Measurements from ENCODE around the gene FSIP1.

Gene FSIP1

GRCh38 chr15:39684233-39684632 is 98.4 kb downstream of the FSIP1 start:
- DNase-seq (ENCODE audit: low read depth): no peak

- no peak for DNase-seq (ENCODE audit: low read depth)
Measured at GRCh38 chr15:39682366-39682765, 100.3 kb downstream of the FSIP1 start.

- no peak for DNase-seq (ENCODE audit: low read depth)
Measured at GRCh38 chr15:39680868-39681267, 101.8 kb downstream of the FSIP1 start.

DNA sequence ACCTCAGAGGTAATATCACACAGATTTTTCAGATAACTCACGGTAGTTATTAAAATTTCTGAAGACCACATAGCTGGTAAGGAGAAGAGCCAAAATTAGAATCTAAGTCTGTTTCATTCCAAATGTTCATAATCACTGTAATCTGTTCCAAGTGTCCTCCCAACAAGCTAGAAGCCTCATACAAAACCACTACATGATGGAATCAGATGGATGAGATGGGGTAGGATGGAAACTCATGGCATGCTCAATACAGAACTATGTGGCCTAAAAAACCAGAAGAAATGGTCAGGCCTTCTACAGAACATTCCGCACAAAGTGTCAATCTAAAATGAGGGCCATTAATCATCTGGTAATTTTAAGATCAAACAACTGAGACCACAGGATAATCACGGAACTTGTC is 110.0 kb downstream of the FSIP1 start:
- DNase-seq (ENCODE audit: low read depth): no peak

GRCh38 chr15:39672184-39672583 is 110.5 kb downstream of the FSIP1 start:
- no peak for DNase-seq (ENCODE audit: low read depth)

DNA sequence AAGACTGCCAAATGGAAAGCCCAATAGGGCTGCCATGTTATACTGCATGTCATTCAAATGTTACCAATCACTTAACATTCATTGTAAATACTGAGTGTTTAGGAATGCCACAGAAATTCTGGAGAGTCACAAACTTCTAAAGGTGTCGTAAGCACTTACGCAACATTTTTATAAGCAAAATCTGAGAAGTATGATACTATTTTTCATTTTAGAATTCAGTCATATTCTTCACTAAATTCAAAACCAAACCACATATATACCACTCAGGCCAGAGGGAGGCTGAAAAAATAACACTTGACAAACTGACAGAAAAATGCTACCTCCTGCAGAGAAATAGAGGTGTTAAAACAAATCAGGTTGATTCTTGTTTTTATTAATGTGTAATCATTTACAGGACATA is 112.0 kb downstream of the FSIP1 start:
- no peak for DNase-seq (ENCODE audit: low read depth)

GRCh38 chr15:39669661-39670060 is 113.0 kb downstream of the FSIP1 start:
- DNase-seq (ENCODE audit: low read depth): no peak

DNA sequence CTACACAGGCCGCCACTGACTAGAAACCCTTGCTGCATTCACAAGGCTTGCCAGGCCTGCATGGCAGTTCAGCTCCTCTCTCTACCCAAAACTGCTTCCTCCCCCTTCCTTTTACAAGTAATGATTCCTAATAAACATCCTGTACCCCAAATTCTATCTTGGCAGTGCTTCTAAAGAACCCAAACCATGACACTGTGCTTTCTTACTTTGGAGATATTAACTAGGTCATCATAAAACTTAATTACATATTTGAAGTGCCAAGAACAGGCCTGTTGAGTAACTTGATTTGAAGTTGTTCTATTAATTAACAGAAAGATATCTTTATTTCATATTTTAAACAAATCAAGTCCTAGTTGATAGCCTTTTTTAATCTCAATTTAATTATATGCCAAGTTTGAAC is 113.4 kb downstream of the FSIP1 start:
- DNase-seq (ENCODE audit: low read depth): no peak

- no peak for DNase-seq (ENCODE audit: low read depth)
Measured at GRCh38 chr15:39668457-39668856, 114.2 kb downstream of the FSIP1 start.

GRCh38 chr15:39667382-39668127 is 115.1 kb downstream of the FSIP1 start:
- DNase-seq (ENCODE audit: low read depth): no peak

- DNase-seq (ENCODE audit: low read depth): no peak
Measured at GRCh38 chr15:39666677-39667076, 116.0 kb downstream of the FSIP1 start.

DNA sequence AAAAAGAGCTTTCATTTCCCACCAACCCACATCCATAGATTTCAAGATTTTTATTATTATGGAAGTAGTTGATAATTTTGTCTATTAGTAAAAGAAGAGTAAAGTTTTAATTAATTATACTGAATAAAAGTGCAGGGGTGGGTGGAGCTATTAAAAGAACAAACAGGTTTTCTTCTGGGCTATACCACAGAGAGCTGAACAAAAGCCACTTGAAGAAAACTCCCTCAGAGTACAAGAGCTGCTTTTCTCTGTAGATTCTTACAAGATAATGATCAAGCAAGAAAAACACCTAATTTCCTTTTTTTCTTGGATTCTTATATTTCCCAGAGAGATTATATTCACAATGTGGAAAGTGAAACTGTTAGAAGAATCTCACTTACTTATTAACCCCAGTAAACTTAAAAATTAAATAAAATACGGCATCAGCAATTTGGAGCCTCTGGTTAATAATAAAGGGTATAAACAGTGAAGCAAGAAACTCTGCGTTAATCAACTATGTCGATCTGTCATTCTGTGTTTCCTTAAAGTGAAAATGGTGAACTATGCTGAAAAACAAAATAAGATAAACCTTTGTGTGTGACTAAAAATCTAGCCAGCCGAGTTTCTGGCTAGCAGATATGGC is 116.9 kb downstream of the FSIP1 start:
- DNase-seq (ENCODE audit: low read depth): no peak

GRCh38 chr15:39663704-39664250 is 118.9 kb downstream of the FSIP1 start:
- no peak for DNase-seq (ENCODE audit: low read depth)

- no peak for DNase-seq (ENCODE audit: low read depth)
Measured at GRCh38 chr15:39661776-39662175, 120.9 kb downstream of the FSIP1 start.

DNA sequence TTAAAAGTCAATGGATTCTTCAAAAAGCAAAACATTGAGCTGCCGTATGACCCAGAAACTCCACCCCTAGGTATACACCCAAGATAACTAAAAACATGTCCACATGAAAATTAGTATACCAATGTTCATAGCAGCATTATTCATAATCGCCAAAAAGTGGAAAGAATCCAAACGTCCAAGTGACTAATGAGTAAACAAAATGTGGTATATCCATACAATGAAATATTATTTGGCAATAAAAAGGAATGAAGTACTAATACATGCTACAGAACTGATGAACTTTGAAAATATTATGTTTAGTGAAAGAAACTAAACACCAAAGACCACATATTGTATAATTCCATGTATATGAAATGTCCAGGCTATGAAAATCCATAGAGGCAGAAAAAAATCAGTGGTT is 123.9 kb downstream of the FSIP1 start:
- DNase-seq (ENCODE audit: low read depth): no peak

- no peak for DNase-seq (ENCODE audit: low read depth)
Measured at GRCh38 chr15:39657668-39658067, 125.0 kb downstream of the FSIP1 start.

GRCh38 chr15:39657181-39657580 is 125.5 kb downstream of the FSIP1 start:
- DNase-seq (ENCODE audit: low read depth): no peak

- no peak for DNase-seq (ENCODE audit: low read depth)
Measured at GRCh38 chr15:39654304-39654703, 128.3 kb downstream of the FSIP1 start.

DNA sequence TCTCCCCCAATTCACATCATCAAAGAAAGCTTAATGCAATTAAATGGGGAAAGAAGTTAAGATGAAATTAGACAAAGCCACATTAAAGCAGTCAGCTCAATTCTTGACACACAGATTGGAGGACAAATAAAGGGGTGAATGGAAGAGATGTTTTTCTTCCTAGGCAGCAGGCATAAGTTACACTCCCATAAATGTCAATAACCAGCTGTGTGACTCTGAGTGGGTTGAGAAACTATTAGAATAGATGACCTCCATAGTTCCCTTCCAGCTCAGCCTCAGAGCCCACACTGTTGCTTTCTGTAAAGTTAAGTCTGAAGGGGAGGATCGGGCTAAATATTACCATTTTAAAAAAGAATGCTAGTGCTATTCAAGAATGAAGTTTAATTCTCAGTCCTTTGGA is 130.8 kb downstream of the FSIP1 start:
- no peak for DNase-seq (ENCODE audit: low read depth)

DNA sequence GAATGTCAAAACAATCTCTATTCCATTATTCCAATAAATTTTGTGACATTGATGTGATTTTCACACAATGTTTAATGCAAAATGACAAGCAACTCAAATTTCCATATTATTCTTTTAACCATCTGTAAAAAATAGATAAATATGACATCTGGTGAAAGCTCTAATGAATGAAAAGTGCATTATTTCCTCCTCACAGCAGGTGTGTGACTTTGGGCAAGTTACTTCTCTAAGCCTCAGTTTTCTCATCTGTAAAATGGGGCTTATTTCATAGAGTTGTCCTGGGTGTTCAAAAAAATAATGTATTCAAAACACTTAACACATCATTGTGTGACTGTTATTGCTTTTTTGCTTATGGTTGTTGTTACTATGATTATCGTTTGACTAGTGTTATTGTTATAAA is 131.3 kb downstream of the FSIP1 start:
- no peak for DNase-seq (ENCODE audit: low read depth)

DNA sequence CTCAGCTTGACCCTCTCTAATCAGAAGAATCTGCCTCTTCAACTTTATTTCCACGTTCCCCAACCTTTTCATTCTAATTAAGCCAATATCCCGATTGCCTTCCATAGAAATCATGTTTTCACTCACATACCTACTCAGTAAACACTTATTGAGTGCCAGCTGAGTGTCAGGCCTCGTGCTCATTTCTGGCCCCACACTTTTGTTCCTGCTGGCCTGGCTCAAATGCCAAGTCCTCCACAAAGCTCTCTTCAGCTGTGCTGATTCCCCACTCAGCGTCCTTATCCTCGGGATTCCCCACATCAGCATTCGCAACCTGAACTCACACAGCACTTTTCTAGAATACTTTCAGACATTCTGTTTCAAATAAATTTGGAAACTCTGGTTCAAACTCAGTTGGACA is 132.9 kb downstream of the FSIP1 start:
- DNase-seq (ENCODE audit: low read depth): no peak

- DNase-seq (ENCODE audit: low read depth): no peak
Measured at GRCh38 chr15:39646425-39646824, 136.2 kb downstream of the FSIP1 start.

GRCh38 chr15:39645976-39646257 is 136.7 kb downstream of the FSIP1 start:
- DNase-seq (ENCODE audit: low read depth): no peak

All from activated T-helper 1 cell treated with Interleukin-2 at 50 U/mL for 16 hours (primary cell).